GM21717 (cell line): ENCODE measurements around the gene SLC22A3.
"Not testable (repeated sequence)": the region's sequence is repeated elsewhere in the genome, so short reads cannot be mapped to it uniquely, and the experiment has no call there.

Source experiments
- ATAC-seq: cut with Tn5 transposase; IDR thresholded peaks from one replicate; pipeline ENCODE4 v1.9.1; 2021; ENCODE audit warnings: mild to moderate bottlenecking, moderate library complexity; ENCODE audit not compliant: unreplicated experiment

SLC22A3 gene

GRCh38 chr6:160348223-160349019 is at the start of gene SLC22A3:
TSS of gene SLC22A3 (plus strand) at chr6:160348378. CDS start at chr6:160348420, 42 bp downstream.
- no peak for ATAC-seq

GRCh38 chr6:160299559-160299958 is 48.6 kb upstream of the SLC22A3 start:
- no peak for ATAC-seq

GRCh38 chr6:160300076-160300695 is 48.0 kb upstream of the SLC22A3 start:
- ATAC-seq, result no peak

GRCh38 chr6:160301339-160301738 is 46.8 kb upstream of the SLC22A3 start:
- no peak for ATAC-seq

- ATAC-seq, result not testable (repeated sequence)
Observed at GRCh38 chr6:160302431-160303082, 45.6 kb upstream of the SLC22A3 start.

- ATAC-seq, result no peak
Observed at GRCh38 chr6:160303806-160304205, 44.4 kb upstream of the SLC22A3 start.

- ATAC-seq, result no peak
Observed at GRCh38 chr6:160305926-160306713, 42.1 kb upstream of the SLC22A3 start.

- ATAC-seq, result no peak
Observed at GRCh38 chr6:160309718-160310117, 38.5 kb upstream of the SLC22A3 start.

GRCh38 chr6:160312900-160313299 is 35.3 kb upstream of the SLC22A3 start:
- ATAC-seq, result no peak

- ATAC-seq, result no peak
Observed at GRCh38 chr6:160315310-160315709, 32.9 kb upstream of the SLC22A3 start.

- no peak for ATAC-seq
Observed at GRCh38 chr6:160316261-160316660, 31.9 kb upstream of the SLC22A3 start.

- no peak for ATAC-seq
Observed at GRCh38 chr6:160319246-160319645, 28.9 kb upstream of the SLC22A3 start.

GRCh38 chr6:160321729-160322505 is 26.3 kb upstream of the SLC22A3 start:
- no peak for ATAC-seq

- no peak for ATAC-seq
Observed at GRCh38 chr6:160327981-160328380, 20.2 kb upstream of the SLC22A3 start.

- no peak for ATAC-seq
Observed at GRCh38 chr6:160328447-160328846, 19.7 kb upstream of the SLC22A3 start.

GRCh38 chr6:160329188-160329587 is 19.0 kb upstream of the SLC22A3 start:
- no peak for ATAC-seq

- ATAC-seq, result no peak
Observed at GRCh38 chr6:160330619-160331018, 17.6 kb upstream of the SLC22A3 start.

- ATAC-seq, result no peak
Observed at GRCh38 chr6:160331204-160331603, 17.0 kb upstream of the SLC22A3 start.

- ATAC-seq, result no peak
Observed at GRCh38 chr6:160331753-160332152, 16.4 kb upstream of the SLC22A3 start.

GRCh38 chr6:160333101-160333500 is 15.1 kb upstream of the SLC22A3 start:
- ATAC-seq, result no peak
